OCI-LY7 (cell line): ENCODE results near the gene TMEM184A. TPM values are rescaled to one million over a fixed set of nuclear protein-coding genes. Genes with fewer than 3 reads are reported as not detected.
"Not testable (repeated sequence)": the region's sequence is repeated elsewhere in the genome, so short reads cannot be mapped to it uniquely, and the experiment has no call there.

ENCODE experiments used
- BruUV-seq: library from RNA; stranded (reverse); fragments of 400-500 nt; replicated peaks from 2 replicates; lab custom pipeline; 2021; lab: Mats Ljungman, UMichigan
- CTCF ChIA-PET: fragments of 300-600 bp; sonication (Branson Sonifier 250); formaldehyde crosslinking; loops from one replicate; lab custom pipeline; 2022; ENCODE audit warnings: antibody characterized with exemption; ENCODE audit not compliant: unreplicated experiment; lab: Charles Lee
- POLR2A ChIA-PET: fragments of 300-600 bp; sonication (Branson Sonifier 250); formaldehyde crosslinking; loops from one replicate; lab custom pipeline; 2022; ENCODE audit warnings: antibody characterized with exemption; lab: Charles Lee
- DNase-seq: peaks from one replicate; pipeline ENCODE4 v3.0.0-alpha.2; 2015; ENCODE audit warnings: low spot score
- H2AFZ ChIP-seq: fragments of 200-600 bp; sonication (generic), shearing (Covaris generic); 2 replicates; pipeline ENCODE4 v1.6.1; 2014; ENCODE audit warnings: mild to moderate bottlenecking, antibody characterized with exemption, low read length, moderate library complexity
- H3K27ac ChIP-seq: fragments of 200-600 bp; sonication (generic); 2 replicates; pipeline ENCODE4 v1.5.1; 2014; ENCODE audit warnings: mixed run types, low read depth, mild to moderate bottlenecking, moderate library complexity, low read length, inconsistent platforms; ENCODE audit not compliant: poor library complexity, severe bottlenecking
- H3K36me3 ChIP-seq: fragments of 200-600 bp; sonication (generic); 2 replicates; pipeline ENCODE4 v1.6.1; 2014; ENCODE audit warnings: mild to moderate bottlenecking, antibody characterized with exemption, low read length, moderate library complexity, mixed read lengths; ENCODE audit not compliant: insufficient read depth
- H3K4me1 ChIP-seq: fragments of 200-600 bp; sonication (generic); 2 replicates; pipeline ENCODE4 v1.5.1; 2014; ENCODE audit warnings: mild to moderate bottlenecking, low read length; ENCODE audit not compliant: insufficient read depth, poor library complexity, severe bottlenecking
- H3K4me2 ChIP-seq: fragments of 200-600 bp; sonication (generic); 2 replicates; pipeline ENCODE4 v1.6.1; 2014; ENCODE audit warnings: mild to moderate bottlenecking, low read length
- H3K4me3 ChIP-seq: fragments of 200-600 bp; sonication (generic); 2 replicates; pipeline ENCODE4 v1.5.1; 2014; ENCODE audit warnings: mild to moderate bottlenecking, low read depth, low read length; ENCODE audit not compliant: poor library complexity, severe bottlenecking
- H3K79me2 ChIP-seq: fragments of 200-600 bp; sonication (generic); 2 replicates; pipeline ENCODE4 v1.6.1; 2016; ENCODE audit warnings: low read depth, mild to moderate bottlenecking, low read length, moderate library complexity, mixed read lengths; ENCODE audit not compliant: insufficient read depth
- H3K9me2 ChIP-seq: fragments of 200-600 bp; sonication (generic); 2 replicates; pipeline ENCODE4 v1.6.1; 2016; ENCODE audit warnings: mild to moderate bottlenecking, low read length, mixed read lengths; ENCODE audit not compliant: insufficient read depth
- H3K9me3 ChIP-seq: fragments of 200-600 bp; sonication (generic); 2 replicates; pipeline ENCODE4 v1.6.1; 2014; ENCODE audit warnings: mild to moderate bottlenecking, mixed run types, low read length, mixed read lengths
- H4K20me1 ChIP-seq: fragments of 200-600 bp; sonication (generic); 2 replicates; pipeline ENCODE4 v1.6.1; 2014; ENCODE audit warnings: mild to moderate bottlenecking, antibody characterized with exemption, low read length, moderate library complexity, mixed read lengths; ENCODE audit not compliant: insufficient read depth
- EZH2phosphoT487 ChIP-seq: fragments of 200-600 bp; sonication (generic); IDR thresholded peaks from 2 replicates; pipeline ENCODE4 v1.6.1; 2018; ENCODE audit warnings: low read depth, borderline replicate concordance, mild to moderate bottlenecking, mixed run types, antibody characterized with exemption, low read length, moderate library complexity, mixed read lengths
- intact Hi-C: fragments of 100-400 bp; cut with micrococcal nuclease; formaldehyde crosslinking; loops from one replicate; pipeline ENCODE4 v1.10.0; 2022; ENCODE audit not compliant: unreplicated experiment
- total RNA-seq, 2 experiments: library from RNA; depleted of rRNA in 1 of 2; stranded (reverse); fragments of >200 nt in 1 of 2; shearing (Covaris generic) in 1 of 2; gene quantifications; 2 replicates each; pipeline ENCODE4 v1.2.3, GENCODE V29; 2014 to 2022
- TF ChIP-seq, protein P1 (sequence below): fragments of 200-600 bp; sonication (generic); conservative IDR thresholded peaks from 2 replicates; pipeline ENCODE4 v1.5.1; 2014; ENCODE audit warnings: mild to moderate bottlenecking, antibody characterized with exemption, low read length, moderate library complexity, mixed read lengths

The TMEM184A gene
- total RNA-seq, 2 experiments from 2014 or later = 0.19 TPM; not detected in 1

DNA sequence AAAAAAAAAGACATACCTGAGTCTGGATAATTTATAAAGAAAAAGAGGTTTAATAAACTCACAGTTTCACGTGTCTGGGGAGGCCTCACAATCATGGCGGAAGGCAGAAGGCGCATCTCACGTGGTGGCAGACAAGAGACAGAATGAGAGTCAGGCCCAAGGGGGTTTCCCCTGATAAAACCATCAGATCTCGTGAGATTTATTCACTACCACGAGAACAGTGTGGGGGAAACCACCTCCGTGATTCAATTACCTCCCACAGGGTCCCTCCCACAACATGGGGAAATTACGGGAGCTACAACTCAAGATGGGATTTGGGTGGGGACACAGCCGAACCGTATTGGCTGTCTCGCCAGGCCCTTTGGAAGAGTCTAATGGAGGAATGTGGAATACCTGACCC, 34.5 kb downstream of the TMEM184A start:
- H2AFZ ChIP-seq = no peak overlapping the region
- H3K9me2 ChIP-seq = no peaks in the 10 kb centered on the region
- H3K27ac ChIP-seq = no peak overlapping the region
- no TSS peak for BruUV-seq
- no peak overlapping the region for H3K4me3 ChIP-seq
- no peaks in the 10 kb centered on the region for H3K36me3 ChIP-seq
- intact Hi-C loops = no loop called here
- DNase-seq = no peak
- no peaks in the 10 kb centered on the region for H3K9me3 ChIP-seq
- no peaks in the 10 kb centered on the region for H3K79me2 ChIP-seq
- H4K20me1 ChIP-seq = no peaks in the 10 kb centered on the region
- TF ChIP-seq, protein P1, sequence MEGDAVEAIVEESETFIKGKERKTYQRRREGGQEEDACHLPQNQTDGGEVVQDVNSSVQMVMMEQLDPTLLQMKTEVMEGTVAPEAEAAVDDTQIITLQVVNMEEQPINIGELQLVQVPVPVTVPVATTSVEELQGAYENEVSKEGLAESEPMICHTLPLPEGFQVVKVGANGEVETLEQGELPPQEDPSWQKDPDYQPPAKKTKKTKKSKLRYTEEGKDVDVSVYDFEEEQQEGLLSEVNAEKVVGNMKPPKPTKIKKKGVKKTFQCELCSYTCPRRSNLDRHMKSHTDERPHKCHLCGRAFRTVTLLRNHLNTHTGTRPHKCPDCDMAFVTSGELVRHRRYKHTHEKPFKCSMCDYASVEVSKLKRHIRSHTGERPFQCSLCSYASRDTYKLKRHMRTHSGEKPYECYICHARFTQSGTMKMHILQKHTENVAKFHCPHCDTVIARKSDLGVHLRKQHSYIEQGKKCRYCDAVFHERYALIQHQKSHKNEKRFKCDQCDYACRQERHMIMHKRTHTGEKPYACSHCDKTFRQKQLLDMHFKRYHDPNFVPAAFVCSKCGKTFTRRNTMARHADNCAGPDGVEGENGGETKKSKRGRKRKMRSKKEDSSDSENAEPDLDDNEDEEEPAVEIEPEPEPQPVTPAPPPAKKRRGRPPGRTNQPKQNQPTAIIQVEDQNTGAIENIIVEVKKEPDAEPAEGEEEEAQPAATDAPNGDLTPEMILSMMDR = no peak
- no peak for TF ChIP-seq EZH2phosphoT487
- H3K4me1 ChIP-seq = peaks cover 12% of the 10 kb centered on the region
- ChIA-PET CTCF (interaction anchor here (1.0 kb wide), 1 partner anchor 10 kb away, joined by 3 read pairs; no protein-coding TSS in a partner anchor), POLR2A (no interaction called here)
- no peak overlapping the region for H3K4me2 ChIP-seq

DNA sequence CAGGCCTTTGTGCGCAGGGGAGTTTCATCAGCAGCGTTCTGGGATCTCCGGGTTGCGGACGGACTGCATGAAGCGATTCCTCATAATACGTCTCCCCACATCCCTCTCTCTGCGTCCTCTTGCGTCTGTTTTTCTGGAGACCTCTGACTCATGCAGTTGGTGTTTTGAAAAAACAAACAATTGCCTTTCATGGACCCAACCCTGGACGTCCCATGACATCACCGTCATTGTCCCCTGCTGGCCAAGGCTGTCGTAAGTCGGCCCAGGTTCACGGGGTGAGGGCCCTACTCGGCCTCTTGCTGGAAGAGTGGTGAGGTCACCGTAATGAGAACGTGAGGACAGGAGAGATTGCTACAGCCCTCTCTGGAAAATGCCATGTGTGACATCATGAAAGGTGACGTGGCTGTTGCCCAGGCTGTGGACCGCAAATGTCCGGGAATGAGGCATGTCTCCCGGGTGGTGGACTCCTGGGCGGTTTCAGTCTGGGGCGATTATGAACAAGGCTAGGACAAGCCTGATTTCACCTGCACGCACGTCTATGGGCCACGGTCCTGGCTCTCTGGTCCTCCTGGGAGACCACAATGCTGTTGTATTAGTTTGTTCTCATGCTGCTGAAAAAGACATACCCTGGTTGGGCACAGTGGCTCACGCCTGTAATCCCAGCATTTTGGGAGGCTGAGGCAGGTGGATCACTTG, 35.3 kb downstream of the TMEM184A start:
- no peaks in the 10 kb centered on the region for H3K9me3 ChIP-seq
- no peaks in the 10 kb centered on the region for H4K20me1 ChIP-seq
- no peak overlapping the region for H2AFZ ChIP-seq
- peaks cover 12% of the 10 kb centered on the region for H3K4me1 ChIP-seq
- H3K79me2 ChIP-seq = no peaks in the 10 kb centered on the region
- no peaks in the 10 kb centered on the region for H3K36me3 ChIP-seq
- H3K4me3 ChIP-seq = no peak overlapping the region
- ChIA-PET POLR2A (no interaction called here), CTCF (no interaction called here)
- H3K9me2 ChIP-seq = no peaks in the 10 kb centered on the region
- intact Hi-C loops = no loop called here
- no peak for TF ChIP-seq EZH2phosphoT487
- TF ChIP-seq, protein P1 = no peak
- no peak overlapping the region for H3K27ac ChIP-seq
- no TSS peak for BruUV-seq
- no peak overlapping the region for H3K4me2 ChIP-seq
- no peak for DNase-seq

DNA sequence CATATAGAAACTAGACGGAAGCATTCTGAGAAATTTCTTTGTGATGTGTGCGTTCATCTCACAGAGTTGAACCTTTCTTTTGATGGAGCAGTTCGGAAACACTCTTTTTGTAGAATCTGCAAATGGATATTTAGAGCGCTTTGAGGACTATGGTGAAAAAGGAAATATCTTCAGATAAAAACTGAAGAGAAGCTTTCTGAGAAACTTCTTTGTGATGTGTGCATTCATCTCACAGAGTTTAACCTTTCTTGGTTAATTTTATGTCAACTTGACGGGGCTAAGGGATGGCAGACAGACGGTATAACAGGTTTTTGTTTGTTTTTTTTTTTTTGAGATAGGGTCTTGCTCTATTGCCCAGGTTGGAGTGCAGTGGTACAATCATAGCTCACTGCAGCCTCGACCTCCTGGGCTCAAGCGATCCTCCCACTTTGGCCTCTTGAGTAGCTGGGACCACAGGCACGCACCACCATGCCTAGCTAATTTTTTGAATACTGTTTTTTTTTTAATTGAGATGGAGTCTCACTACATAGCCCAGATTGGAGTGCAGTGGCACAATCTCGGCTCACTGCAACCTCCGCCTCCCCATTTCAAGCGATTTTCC, 36.6 kb downstream of the TMEM184A start:
- H3K9me3 ChIP-seq, H3K4me2 ChIP-seq, H3K4me1 ChIP-seq, intact Hi-C loops, CTCF ChIA-PET, BruUV-seq, DNase-seq, H3K79me2 ChIP-seq, H2AFZ ChIP-seq, H3K9me2 ChIP-seq, H3K27ac ChIP-seq, H4K20me1 ChIP-seq, H3K36me3 ChIP-seq, H3K4me3 ChIP-seq: not testable (repeated sequence)
- POLR2A ChIA-PET = interaction anchor here (1.0 to 1.5 kb wide), 2 partner anchors 8 to 13 kb away, joined by 4 to 5 read pairs; no protein-coding TSS in a partner anchor
